Upper lobe of left lung (tissue), 4 donors: ENCODE data around the gene GALM.

Source experiments
- CTCF ChIP-seq, 6 experiments: fragments of 450-650 bp in 4 of 6; fragments of 200-600 bp in 2 of 6; sonication (generic) in 2 of 6; IDR thresholded peaks; one replicate each; pipeline ENCODE4 v1.5.1; 2016 to 2019; ENCODE audit warnings: antibody characterized with exemption in 6 of 6
- EP300 ChIP-seq, 4 donors: sonication (generic); formaldehyde crosslinking; IDR thresholded peaks; one replicate each; pipeline ENCODE4 v1.5.1; 2017; ENCODE audit warnings: antibody characterized with exemption in 4 of 4, control low read depth in 2 of 4
- POLR2A ChIP-seq, 4 donors: fragments of 450-650 bp; IDR thresholded peaks; one replicate each; pipeline ENCODE4 v1.5.1; 2016 to 2017; ENCODE audit warnings: antibody characterized with exemption in 4 of 4, mild to moderate bottlenecking in 2 of 4
- POLR2AphosphoS5 ChIP-seq, 2 donors: sonication (generic); formaldehyde crosslinking; IDR thresholded peaks; one replicate each; pipeline ENCODE4 v1.5.1; 2017; ENCODE audit warnings: antibody characterized with exemption in 2 of 2

GRCh38 chr2:38621018-38621417 lies 44.9 kb upstream of the GALM start:
- TF ChIP-seq CTCF (IDR thresholded peaks at IDR 0.05) (no peak), POLR2A (IDR thresholded peaks at IDR 0.05) (no peak), POLR2AphosphoS5 (IDR thresholded peaks at IDR 0.05) (no peak), EP300 (IDR thresholded peaks at IDR 0.05) (no peak)
